Natural killer cell (primary cell): Measurements from ENCODE around the gene FOXF2. TPM values are rescaled to one million over a fixed set of nuclear protein-coding genes. Genes with fewer than 3 reads are reported as not detected.

Experiments
- ATAC-seq, 3 donors: fragments of 150-1000 bp in 2 of 3; fragments of 200-7000 bp in 1 of 3; cut with Tn5 transposase; 1 replicate in 1 of 3; 2 replicates in 2 of 3; pipeline ENCODE4 v1.10.0; 2021; ENCODE audit warnings: mild to moderate bottlenecking in 2 of 3, moderate library complexity in 2 of 3
- DNase-seq, 2 donors: peaks; one replicate each; pipeline versions ENCODE4 v3.0.0 to v3.0.0-alpha.2; 2013 to 2021; ENCODE audit warnings: mixed read lengths in 1 of 2
- H3K27ac ChIP-seq: one replicate; pipeline ENCODE4 v1.5.1; 2013; ENCODE audit warnings: mild to moderate bottlenecking, low read length
- H3K27me3 ChIP-seq: one replicate; pipeline ENCODE4 v1.6.1; 2013; ENCODE audit warnings: low read length; ENCODE audit not compliant: control insufficient read depth, insufficient read depth
- H3K36me3 ChIP-seq: one replicate; pipeline ENCODE4 v1.6.1; 2013; ENCODE audit warnings: low read length; ENCODE audit not compliant: control insufficient read depth, insufficient read depth
- H3K4me1 ChIP-seq: one replicate; pipeline ENCODE4 v1.6.1; 2013; ENCODE audit warnings: low read length; ENCODE audit not compliant: control insufficient read depth, insufficient read depth
- H3K4me3 ChIP-seq: one replicate; pipeline ENCODE4 v1.5.1; 2013; ENCODE audit warnings: low read length
- H3K9me3 ChIP-seq: one replicate; pipeline ENCODE4 v1.6.1; 2013; ENCODE audit warnings: low read length; ENCODE audit not compliant: control insufficient read depth, insufficient read depth
- H3K27ac Mint-ChIP-seq, 2 donors: one replicate each; pipeline ENCODE4 v1.8.0; 2022; ENCODE audit warnings: mild to moderate bottlenecking in 2 of 2, mixed read lengths in 2 of 2, moderate library complexity in 1 of 2
- H3K27me3 Mint-ChIP-seq, 2 donors: one replicate each; pipeline ENCODE4 v1.8.0; 2022; ENCODE audit warnings: low read depth in 2 of 2, mixed read lengths in 2 of 2
- H3K36me3 Mint-ChIP-seq: one replicate; pipeline ENCODE4 v1.8.0; 2022; ENCODE audit warnings: mixed read lengths
- H3K4me1 Mint-ChIP-seq, 2 donors: one replicate each; pipeline ENCODE4 v1.8.0; 2022; ENCODE audit warnings: mixed read lengths in 2 of 2
- H3K4me3 Mint-ChIP-seq: one replicate; pipeline ENCODE4 v1.8.0; 2022; ENCODE audit warnings: mild to moderate bottlenecking, moderate library complexity, mixed read lengths
- H3K9me3 Mint-ChIP-seq, 2 donors: one replicate each; pipeline ENCODE4 v1.8.0; 2022; ENCODE audit warnings: mixed read lengths in 2 of 2
- CTCF ChIP-seq: fragments of 200-600 bp; IDR thresholded peaks from one replicate; pipeline ENCODE4 v1.8.0; 2022; ENCODE audit warnings: antibody characterized with exemption
- WGBS: methylation state at CpG from one replicate; pipeline ENCODE4 v1.1.7; 2013; ENCODE audit warnings: missing lambda C conversion rate; ENCODE audit not compliant: insufficient coverage; 5-methylcytosine and 5-hydroxymethylcytosine counted together
- intact Hi-C: fragments of 100-400 bp; cut with micrococcal nuclease; formaldehyde crosslinking; loops from one replicate; pipeline ENCODE4 v1.14.2; 2022
- total RNA-seq, 4 donors: library from RNA; stranded (reverse); fragments of 120-200 nt in 1 of 4; gene quantifications; one replicate each; pipeline versions ENCODE4 v1.2.3 to v1.2.4, GENCODE V29; 2013 to 2022

Gene FOXF2
- total RNA-seq, 3 donors from 2014 or later (not counting 1 experiment from before 2014, with no cell fraction given) = not detected

- Mint-ChIP-seq H3K36me3 (no peaks in the 10 kb centered on the region), H3K27me3 (peaks cover 63 to 66% of the 10 kb centered on the region in 2 donors), H3K4me1 (peaks cover 10 to 14% of the 10 kb centered on the region in 2 donors), H3K4me3 (no peak overlapping the region), H3K27ac (no peak overlapping the region), H3K9me3 (no peaks in the 10 kb centered on the region)
- Histone ChIP-seq H3K4me3 (no peak overlapping the region), H3K4me1 (peaks cover 14% of the 10 kb centered on the region), H3K36me3 (no peaks in the 10 kb centered on the region), H3K27me3 (peaks cover 42% of the 10 kb centered on the region), H3K9me3 (no peaks in the 10 kb centered on the region), H3K27ac (no peak overlapping the region)
- intact Hi-C loops = no loop called here
- TF ChIP-seq CTCF = no peak
- DNase-seq (no peak), ATAC-seq (no peak)
- WGBS = 7% methylated on average over 28 of the region's 30 CpGs
Observed at GRCh38 chr6:1390946-1391799, 1.8 kb downstream of the FOXF2 start.

DNA sequence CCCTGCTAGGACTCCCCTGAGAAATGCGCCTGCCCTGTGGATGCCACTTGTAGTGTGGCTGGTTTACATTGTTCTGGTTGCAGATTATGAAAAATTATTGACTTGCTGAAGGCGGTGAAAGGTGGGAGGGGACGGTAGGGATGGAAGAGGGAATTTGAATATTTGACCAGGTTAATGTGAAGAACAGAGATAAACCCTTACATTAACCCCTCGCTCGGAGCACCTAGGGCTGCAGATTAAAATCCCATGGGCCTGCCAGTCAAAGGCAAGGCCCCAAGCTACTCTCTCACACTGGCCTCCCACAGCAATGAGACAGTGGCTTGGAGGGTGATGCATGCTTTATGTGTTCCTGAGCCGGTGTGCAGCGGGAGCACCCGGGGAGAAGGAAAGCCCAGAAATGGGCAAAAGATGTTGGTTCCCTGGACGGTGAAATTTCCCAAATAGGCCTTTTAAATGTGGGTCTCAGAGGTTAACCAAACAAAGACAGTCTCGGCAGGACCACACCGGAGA lies 2.5 kb downstream of the FOXF2 start:
- Histone ChIP-seq H3K36me3 (no peaks in the 10 kb centered on the region), H3K4me1 (peaks cover 15% of the 10 kb centered on the region), H3K9me3 (no peaks in the 10 kb centered on the region), H3K27ac (no peak overlapping the region), H3K27me3 (peaks cover 42% of the 10 kb centered on the region), H3K4me3 (no peak overlapping the region)
- Mint-ChIP-seq H3K27me3 (peaks cover 63 to 66% of the 10 kb centered on the region in 2 donors), H3K4me1 (peaks cover 13 to 18% of the 10 kb centered on the region in 2 donors), H3K9me3 (no peaks in the 10 kb centered on the region), H3K36me3 (no peaks in the 10 kb centered on the region), H3K27ac (no peak overlapping the region), H3K4me3 (no peak overlapping the region)
- TF ChIP-seq CTCF = no peak
- ATAC-seq = no peak
- WGBS = 29% methylated on average over 9 of the region's 11 CpGs
- intact Hi-C loops = no loop called here
- DNase-seq = no peak

- H3K27me3 ChIP-seq = peaks cover 41% of the 10 kb centered on the region
- ATAC-seq (no peak), DNase-seq (no peak)
- peaks cover 15 to 26% of the 10 kb centered on the region in 2 donors for H3K4me1 Mint-ChIP-seq
- no peak overlapping the region for H3K27ac ChIP-seq
- no peak overlapping the region for H3K4me3 ChIP-seq
- peaks cover 17% of the 10 kb centered on the region for H3K4me1 ChIP-seq
- WGBS = 7% methylated on average over 74 of the region's 74 CpGs
- H3K9me3 Mint-ChIP-seq = no peaks in the 10 kb centered on the region
- H3K9me3 ChIP-seq = no peaks in the 10 kb centered on the region
- no peak overlapping the region for H3K4me3 Mint-ChIP-seq
- peaks cover 66% of the 10 kb centered on the region in 2 donors for H3K27me3 Mint-ChIP-seq
- no peaks in the 10 kb centered on the region for H3K36me3 Mint-ChIP-seq
- TF ChIP-seq CTCF = no peak
- no peak overlapping the region for H3K27ac Mint-ChIP-seq
- intact Hi-C loops = no loop called here
- no peaks in the 10 kb centered on the region for H3K36me3 ChIP-seq
Observed at GRCh38 chr6:1392813-1393640, 3.7 kb downstream of the FOXF2 start.
